Calu3 (cell line): ENCODE measurements around the gene CACNA1F. TPM values are rescaled to one million over a fixed set of nuclear protein-coding genes. Genes with fewer than 3 reads are reported as not detected.

Source experiments
- BruUV-seq: library from RNA; stranded (reverse); fragments of 400-500 nt; replicated peaks from 2 replicates; lab custom pipeline; 2021; lab: Mats Ljungman, UMichigan
- CTCF ChIA-PET: fragments of 300-600 bp; sonication (Branson Sonifier 250); formaldehyde crosslinking; loops from one replicate; lab custom pipeline; 2022; ENCODE audit warnings: antibody characterized with exemption; lab: Charles Lee
- DNase-seq: peaks from one replicate; pipeline ENCODE4 v3.0.0; 2022
- H3K27ac Mint-ChIP-seq: one replicate; pipeline ENCODE4 v1.8.0; 2022; ENCODE audit warnings: mixed read lengths; ENCODE audit not compliant: unreplicated experiment
- H3K27me3 Mint-ChIP-seq: one replicate; pipeline ENCODE4 v1.8.0; 2022; ENCODE audit warnings: mixed read lengths; ENCODE audit not compliant: unreplicated experiment
- H3K36me3 Mint-ChIP-seq: one replicate; pipeline ENCODE4 v1.8.0; 2022; ENCODE audit warnings: mild to moderate bottlenecking, moderate library complexity, mixed read lengths; ENCODE audit not compliant: insufficient read depth, unreplicated experiment
- H3K4me1 Mint-ChIP-seq: one replicate; pipeline ENCODE4 v1.8.0; 2022; ENCODE audit warnings: mild to moderate bottlenecking, low read depth, mixed read lengths; ENCODE audit not compliant: unreplicated experiment
- H3K4me3 Mint-ChIP-seq: one replicate; pipeline ENCODE4 v1.8.0; 2022; ENCODE audit warnings: mild to moderate bottlenecking, low read depth, moderate library complexity, mixed read lengths; ENCODE audit not compliant: unreplicated experiment
- H3K9me3 Mint-ChIP-seq: one replicate; pipeline ENCODE4 v1.8.0; 2022; ENCODE audit warnings: low read depth, mixed read lengths; ENCODE audit not compliant: unreplicated experiment
- intact Hi-C: fragments of 100-400 bp; cut with micrococcal nuclease; formaldehyde crosslinking; loops from one replicate; pipeline ENCODE4 v1.10.0; 2022; ENCODE audit not compliant: unreplicated experiment
- total RNA-seq: library from RNA; stranded (reverse); gene quantifications from 2 replicates; pipeline ENCODE4 v1.2.3, GENCODE V29; 2022
- TF ChIP-seq, protein P1 (sequence below): fragments of 200-600 bp; IDR thresholded peaks from one replicate; pipeline ENCODE4 v1.8.0; 2022; ENCODE audit warnings: antibody characterized with exemption; ENCODE audit not compliant: unreplicated experiment

CACNA1F gene
- total RNA-seq, 1 experiment from 2014 or later: not detected

DNA sequence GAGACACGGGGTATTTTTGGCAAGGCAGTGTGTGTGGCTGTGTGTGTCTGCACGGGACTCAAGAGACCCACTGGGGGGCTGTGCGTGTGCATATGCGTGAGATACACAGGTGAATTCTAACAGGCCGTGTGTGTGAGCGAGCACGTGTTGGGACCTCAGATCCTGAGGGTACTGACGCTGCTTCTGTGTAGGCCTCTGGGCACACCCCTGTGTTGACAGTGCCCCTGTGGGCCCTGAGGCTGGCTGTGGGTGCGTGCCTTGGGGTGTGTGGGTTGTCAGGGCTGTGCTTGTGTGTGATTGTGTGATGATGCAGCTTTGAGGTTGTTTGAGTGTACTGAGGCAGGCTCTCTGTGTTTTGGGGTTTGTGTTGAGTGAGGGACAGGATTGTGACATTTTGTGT lies 17.4 kb upstream of the CACNA1F start:
- intact Hi-C loops: no loop called here
- Mint-ChIP-seq H3K4me1 (no peaks in the 10 kb centered on the region), H3K27me3 (no peaks in the 10 kb centered on the region), H3K4me3 (no peak overlapping the region), H3K9me3 (no peaks in the 10 kb centered on the region), H3K36me3 (peaks cover 24% of the 10 kb centered on the region), H3K27ac (no peak overlapping the region)
- CTCF ChIA-PET: no interaction called here
- no peak for DNase-seq
- TF ChIP-seq, protein P1, sequence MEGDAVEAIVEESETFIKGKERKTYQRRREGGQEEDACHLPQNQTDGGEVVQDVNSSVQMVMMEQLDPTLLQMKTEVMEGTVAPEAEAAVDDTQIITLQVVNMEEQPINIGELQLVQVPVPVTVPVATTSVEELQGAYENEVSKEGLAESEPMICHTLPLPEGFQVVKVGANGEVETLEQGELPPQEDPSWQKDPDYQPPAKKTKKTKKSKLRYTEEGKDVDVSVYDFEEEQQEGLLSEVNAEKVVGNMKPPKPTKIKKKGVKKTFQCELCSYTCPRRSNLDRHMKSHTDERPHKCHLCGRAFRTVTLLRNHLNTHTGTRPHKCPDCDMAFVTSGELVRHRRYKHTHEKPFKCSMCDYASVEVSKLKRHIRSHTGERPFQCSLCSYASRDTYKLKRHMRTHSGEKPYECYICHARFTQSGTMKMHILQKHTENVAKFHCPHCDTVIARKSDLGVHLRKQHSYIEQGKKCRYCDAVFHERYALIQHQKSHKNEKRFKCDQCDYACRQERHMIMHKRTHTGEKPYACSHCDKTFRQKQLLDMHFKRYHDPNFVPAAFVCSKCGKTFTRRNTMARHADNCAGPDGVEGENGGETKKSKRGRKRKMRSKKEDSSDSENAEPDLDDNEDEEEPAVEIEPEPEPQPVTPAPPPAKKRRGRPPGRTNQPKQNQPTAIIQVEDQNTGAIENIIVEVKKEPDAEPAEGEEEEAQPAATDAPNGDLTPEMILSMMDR: no peak
- BruUV-seq: no TSS peak

DNA sequence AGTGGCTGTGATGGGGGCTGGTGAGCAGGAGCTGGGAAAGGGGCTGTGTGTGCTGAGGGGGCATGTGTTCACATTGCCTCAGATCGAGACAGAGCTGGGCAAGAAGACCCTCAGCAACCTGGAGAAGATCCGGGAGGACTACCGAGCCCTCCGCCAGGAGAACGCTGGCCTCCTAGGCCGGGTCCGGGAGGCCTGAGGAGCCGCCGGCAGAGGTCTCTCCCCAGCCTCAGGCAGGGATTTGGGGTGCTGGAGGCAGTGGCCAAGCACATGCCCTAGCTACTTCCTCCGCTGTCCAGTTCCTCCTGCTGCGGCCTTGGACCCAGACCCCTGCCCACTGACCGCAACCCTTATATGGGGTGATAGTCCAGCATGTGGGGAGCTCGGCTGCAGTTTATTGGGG lies 16.9 kb upstream of the CACNA1F start:
- CTCF ChIA-PET: no interaction called here
- no peaks in the 10 kb centered on the region for H3K27me3 Mint-ChIP-seq
- TF ChIP-seq, protein P1: no peak
- H3K27ac Mint-ChIP-seq: no peak overlapping the region
- peaks cover 24% of the 10 kb centered on the region for H3K36me3 Mint-ChIP-seq
- intact Hi-C loops: no loop called here
- BruUV-seq: no TSS peak
- DNase-seq: no peak
- no peak overlapping the region for H3K4me3 Mint-ChIP-seq
- no peaks in the 10 kb centered on the region for H3K9me3 Mint-ChIP-seq
- no peaks in the 10 kb centered on the region for H3K4me1 Mint-ChIP-seq

DNA sequence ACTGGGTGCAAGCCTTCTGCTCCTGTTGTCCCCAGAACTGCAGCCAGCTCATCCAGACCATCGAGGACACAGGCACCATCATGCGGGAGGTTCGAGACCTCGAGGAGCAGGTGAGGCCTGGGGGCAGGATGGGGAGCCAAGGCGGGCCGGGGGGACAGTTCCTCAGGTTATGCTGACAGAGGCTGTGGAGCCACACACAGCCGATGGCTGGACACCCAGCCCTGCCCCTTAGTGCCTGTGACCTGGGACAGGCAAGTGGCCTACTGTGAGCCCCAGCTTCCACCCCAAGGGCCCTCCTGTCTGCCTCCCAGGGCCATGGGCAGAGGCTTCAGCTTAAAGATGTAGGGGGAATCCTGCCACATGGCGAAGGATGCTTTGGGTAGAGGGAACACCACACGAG lies 16.5 kb upstream of the CACNA1F start:
- CTCF ChIA-PET: no interaction called here
- Mint-ChIP-seq H3K4me3 (no peak overlapping the region), H3K27me3 (no peaks in the 10 kb centered on the region), H3K4me1 (no peaks in the 10 kb centered on the region), H3K36me3 (peaks cover 24% of the 10 kb centered on the region), H3K27ac (no peak overlapping the region), H3K9me3 (no peaks in the 10 kb centered on the region)
- intact Hi-C loops: no loop called here
- TF ChIP-seq, protein P1: no peak
- DNase-seq: no peak
- BruUV-seq: no TSS peak

DNA sequence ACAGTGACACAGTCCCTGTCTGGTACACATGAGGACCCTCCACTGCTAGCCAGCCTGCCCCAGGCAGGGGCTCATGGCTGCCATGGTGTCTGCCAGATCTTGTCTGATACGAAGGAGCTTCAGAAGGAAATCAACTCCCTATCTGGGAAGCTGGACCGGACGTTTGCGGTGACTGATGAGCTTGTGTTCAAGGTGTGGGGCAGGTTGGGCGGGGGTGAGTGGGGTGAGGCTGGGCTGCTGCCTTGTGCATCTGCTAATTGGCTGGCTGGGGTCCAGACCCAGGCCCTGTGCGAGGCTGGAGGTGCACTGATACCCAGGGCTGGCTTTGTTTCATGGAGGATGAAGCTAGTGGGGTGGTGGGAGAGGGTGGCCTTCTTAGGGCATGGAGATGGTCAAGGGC lies 15.9 kb upstream of the CACNA1F start:
- TF ChIP-seq, protein P1: no peak
- no peaks in the 10 kb centered on the region for H3K27me3 Mint-ChIP-seq
- DNase-seq: no peak
- no TSS peak for BruUV-seq
- CTCF ChIA-PET: interaction anchor here (0.7 kb wide), 1 partner anchor 59 kb away, joined by 3 read pairs; no protein-coding TSS in a partner anchor
- H3K27ac Mint-ChIP-seq: no peak overlapping the region
- H3K4me1 Mint-ChIP-seq: no peaks in the 10 kb centered on the region
- no peak overlapping the region for H3K4me3 Mint-ChIP-seq
- H3K9me3 Mint-ChIP-seq: no peaks in the 10 kb centered on the region
- H3K36me3 Mint-ChIP-seq: peaks cover 22% of the 10 kb centered on the region
- intact Hi-C loops: no loop called here
